OCI-LY1 (cell line): Measurements from ENCODE around the gene BABAM2.

Experiments
- CTCF ChIP-seq: fragments of 200-600 bp; sonication (generic), shearing (Covaris generic); IDR thresholded peaks from 2 replicates; pipeline ENCODE4 v1.5.1; 2017; ENCODE audit warnings: mild to moderate bottlenecking, antibody characterized with exemption, low read length, moderate library complexity, mixed read lengths
- EZH2 ChIP-seq: fragments of 200-600 bp; sonication (generic), shearing (Covaris generic); IDR thresholded peaks from 2 replicates; pipeline ENCODE4 v1.8.0; 2017; ENCODE audit warnings: borderline replicate concordance, mixed run types, mild to moderate bottlenecking, antibody characterized with exemption, low read length, moderate library complexity, mixed read lengths

- TF ChIP-seq CTCF (no peak), EZH2 (no peak)
These were observed 162.2 kb downstream of the BABAM2 start for GRCh38 chr2:28052691-28053090.
